ENCODE measurements around the gene PFKFB2.

PFKFB2 gene

GRCh38 chr1:207069858-207070506 is 16.9 kb downstream of the PFKFB2 start:
- DNase-seq: no peak

DNA sequence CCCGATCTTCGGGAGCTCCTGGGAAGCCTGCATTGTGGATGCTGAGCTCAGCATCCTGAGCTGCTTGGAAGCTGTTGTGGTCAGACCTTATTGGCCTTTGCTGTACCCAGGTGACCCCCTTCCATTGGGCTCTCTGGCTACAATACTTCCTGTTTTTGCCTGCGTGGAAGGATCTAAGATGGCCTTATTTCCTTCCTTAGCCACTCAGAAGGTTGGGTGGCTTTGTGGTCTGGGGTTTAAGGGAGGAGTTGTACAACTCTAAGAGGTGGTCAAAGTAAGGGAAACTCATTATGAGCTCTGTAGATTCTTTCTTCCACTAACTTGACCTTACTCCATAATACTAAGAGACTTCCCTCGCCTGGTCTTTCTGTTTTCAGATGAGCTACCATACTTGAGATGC is 17.7 kb downstream of the PFKFB2 start:
- no peak for DNase-seq

DNA sequence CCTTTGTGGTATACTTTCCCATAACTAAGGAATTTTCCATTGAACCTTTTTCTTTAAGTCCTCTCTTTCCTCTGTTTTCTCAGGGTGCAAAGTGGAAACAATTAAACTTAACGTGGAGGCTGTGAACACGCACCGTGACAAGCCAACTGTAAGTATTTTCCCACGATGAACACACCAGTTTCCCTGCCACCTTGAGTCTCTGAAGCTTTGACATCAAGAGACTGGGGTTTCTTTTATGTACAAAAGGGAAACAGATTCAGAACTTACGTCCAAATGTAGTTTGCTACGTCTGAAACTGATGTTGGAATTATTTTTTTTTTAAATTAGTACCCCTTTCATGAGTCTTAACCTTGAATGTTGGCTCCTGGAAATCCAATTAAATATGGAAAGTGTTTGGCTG is 18.4 kb downstream of the PFKFB2 start:
- DNase-seq: no peak

GRCh38 chr1:207072233-207072632 is 19.2 kb downstream of the PFKFB2 start:
- DNase-seq: no peak

GRCh38 chr1:207073906-207074820 is 21.1 kb downstream of the PFKFB2 start:
- no peak for DNase-seq

- no peak for DNase-seq
These were observed 23.3 kb downstream of the PFKFB2 start for GRCh38 chr1:207076181-207076955.

GRCh38 chr1:207077012-207077411 is 23.9 kb downstream of the PFKFB2 start:
- DNase-seq: no peak

DNA sequence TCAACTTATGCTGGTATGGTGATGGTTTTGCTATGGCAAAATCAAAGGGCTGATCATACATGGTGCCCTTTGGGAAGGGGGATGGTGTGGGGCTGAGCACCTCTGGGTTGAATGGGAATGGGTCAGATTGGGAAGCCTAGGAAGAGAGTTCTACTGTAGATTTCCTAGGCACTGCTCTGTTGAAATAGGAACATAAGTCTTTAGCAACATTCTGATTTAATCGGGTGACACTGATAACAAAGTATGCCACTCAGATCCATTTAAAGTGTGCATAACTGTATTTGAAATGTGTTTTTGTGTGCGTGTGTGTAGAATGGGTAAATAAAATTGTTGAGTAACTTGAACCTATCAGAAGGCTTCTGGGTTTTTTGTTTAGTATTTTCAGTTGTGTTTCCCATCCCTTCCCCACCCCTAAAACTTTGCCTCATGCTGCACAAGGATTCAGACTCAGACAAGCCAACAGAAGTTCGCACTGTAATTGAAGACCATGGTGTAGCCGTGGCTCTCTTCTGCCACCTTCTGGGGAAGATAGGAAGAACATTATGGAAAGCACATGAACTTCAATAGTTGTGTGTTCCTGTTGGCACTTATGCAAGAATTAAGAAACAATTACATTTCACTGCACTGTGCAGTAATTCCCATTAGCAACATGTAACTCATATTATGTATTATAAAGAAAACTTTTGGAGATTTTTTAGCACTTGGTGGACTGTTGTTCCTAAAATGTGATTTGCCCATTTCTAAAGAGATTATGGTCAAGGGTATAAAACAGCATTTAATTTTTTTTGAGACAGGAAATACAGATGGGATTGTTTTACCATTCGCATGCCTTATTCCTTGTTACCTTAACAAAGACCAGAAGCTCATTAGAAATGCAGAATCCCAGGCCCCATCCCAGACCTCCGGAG is 24.6 kb downstream of the PFKFB2 start:
- peak; percentile 66 for DNase-seq

GRCh38 chr1:207078578-207079132 is 25.6 kb downstream of the PFKFB2 start:
- no peak for DNase-seq

DNA sequence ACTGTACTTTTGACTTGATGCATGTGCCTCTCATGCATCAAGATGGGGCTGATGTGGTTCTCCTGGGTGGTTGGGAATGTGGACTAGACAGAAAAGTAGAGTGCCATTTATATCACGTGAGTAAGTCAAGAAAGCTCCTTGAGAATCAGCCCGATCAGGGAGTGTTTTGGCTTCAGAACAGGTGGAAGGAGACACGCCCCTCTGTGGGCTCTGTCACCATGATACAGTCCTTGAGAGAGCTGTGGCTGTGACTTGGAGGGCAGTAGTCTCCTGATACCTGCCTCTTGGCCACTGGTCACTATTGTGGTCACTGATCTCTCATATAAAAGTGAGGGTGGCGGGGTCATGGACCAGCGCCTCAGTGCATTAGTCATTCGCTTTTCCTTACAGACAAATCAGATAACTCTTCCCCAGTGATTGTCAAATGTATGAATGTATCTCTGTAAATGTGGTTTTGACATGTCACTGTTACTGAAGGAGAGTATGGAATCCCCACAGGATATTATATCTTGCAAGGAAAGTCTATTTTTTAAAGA is 26.7 kb downstream of the PFKFB2 start:
- no peak for DNase-seq

GRCh38 chr1:207081088-207081487 is 28.0 kb downstream of the PFKFB2 start:
- DNase-seq: no peak

GRCh38 chr1:207081806-207082205 is 28.7 kb downstream of the PFKFB2 start:
- DNase-seq: no peak

DNA sequence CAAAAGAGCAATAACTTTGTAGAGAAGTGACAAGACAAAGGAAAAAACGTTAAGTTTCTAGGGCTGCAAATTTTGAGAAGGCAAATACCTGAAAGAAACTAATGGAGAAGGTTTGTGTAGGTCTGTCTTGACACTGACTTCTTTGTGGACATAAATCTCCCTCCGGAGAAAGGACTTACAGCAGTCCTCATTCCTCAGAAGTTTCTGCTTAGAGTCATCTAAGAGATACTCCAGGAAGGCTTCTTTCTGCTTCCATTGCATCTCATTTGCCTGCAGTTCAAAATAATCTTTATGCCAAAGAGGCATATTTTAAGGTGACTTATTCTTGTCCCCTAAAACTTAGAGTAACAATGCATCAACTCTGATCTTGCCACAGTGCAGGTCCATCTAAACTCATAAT is 31.2 kb downstream of the PFKFB2 start:
- DNase-seq: no peak

- no peak for DNase-seq
These were observed 31.7 kb downstream of the PFKFB2 start for GRCh38 chr1:207084701-207085180.

GRCh38 chr1:207085887-207086286 is 32.8 kb downstream of the PFKFB2 start:
- no peak for DNase-seq

- DNase-seq: no peak
These were observed 35.1 kb downstream of the PFKFB2 start for GRCh38 chr1:207088161-207088560.

GRCh38 chr1:207088701-207089626 is 35.9 kb downstream of the PFKFB2 start, which contains the start of gene C4BPB:
Gene C4BPB (plus strand): TSS chr1:207088860. CDS start chr1:207089532, 672 bp downstream.
- DNase-seq: no peak

GRCh38 chr1:207089627-207090355 is 36.7 kb downstream of the PFKFB2 start:
- DNase-seq: no peak

DNA sequence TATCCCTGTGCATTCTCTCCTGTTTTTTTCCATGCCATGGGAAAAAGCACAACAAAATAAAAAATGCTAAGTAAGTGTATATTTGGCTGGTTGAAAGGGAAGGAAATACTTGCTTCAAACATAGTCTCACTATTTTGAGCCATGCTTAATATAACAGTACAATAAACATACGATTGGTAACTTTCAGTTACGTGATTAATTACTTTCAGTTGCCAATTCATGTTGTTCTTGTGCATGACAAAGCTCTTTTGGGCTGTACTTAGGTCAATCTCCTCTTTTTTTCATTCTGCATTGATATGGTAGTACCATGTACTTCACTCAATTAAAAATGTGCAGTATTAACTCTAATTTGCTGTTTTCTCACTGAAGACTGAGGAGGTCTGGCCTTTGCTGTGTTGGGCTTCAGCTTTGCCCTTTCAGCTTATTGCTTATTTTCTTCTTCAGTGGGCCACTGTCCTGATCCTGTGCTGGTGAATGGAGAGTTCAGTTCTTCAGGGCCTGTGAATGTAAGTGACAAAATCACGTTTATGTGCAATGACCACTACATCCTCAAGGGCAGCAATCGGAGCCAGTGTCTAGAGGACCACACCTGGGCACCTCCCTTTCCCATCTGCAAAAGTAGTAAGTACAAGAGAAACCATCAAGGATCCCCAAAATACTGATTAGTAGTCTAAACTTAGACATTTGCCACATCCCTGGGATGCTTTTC is 38.3 kb downstream of the PFKFB2 start:
- no peak for DNase-seq
